ENCODE results near the gene ACTN1. TPM values are rescaled to one million over a fixed set of nuclear protein-coding genes. Genes with fewer than 3 reads are reported as not detected.

ACTN1 gene
- total and polyA plus RNA-seq, 11 donors = 48.4 to 252 (median 104) TPM

GRCh38 chr14:68964300-68965093 is 14.6 kb downstream of the ACTN1 start:
- WGBS, 4 donors = 63 to 74% (median 70%) methylated on average over 12 of the region's 12 CpGs
- DNase-seq (no peak), ATAC-seq (peak in 3 of 4 donors; percentile 13 to 28 (median 13))
- Histone ChIP-seq H3K4me3 (no peak overlapping the region), H3K9me3 (no peaks in the 10 kb centered on the region), H3K27me3 (no peaks in the 10 kb centered on the region), H3K4me1 (peaks cover 9 to 97% (median 76%) of the 10 kb centered on the region in 12 donors), H3K27ac (peak overlapping the region in 4 of 12 donors; percentile 8 to 98 (median 50)), H3K36me3 (peaks cover 0 to 5% (median 0%) of the 10 kb centered on the region in 9 donors)
- TF ChIP-seq CTCF (IDR thresholded peaks at IDR 0.05) = no peak
- no peak for TF ChIP-seq POLR2A (IDR thresholded peaks at IDR 0.05)
- intact Hi-C loops (cut with DNase I) = no loop called here

- WGBS, 4 donors = 97 to 98% (median 97%) methylated on average over 3 of the region's 3 CpGs
- no peak for TF ChIP-seq CTCF (IDR thresholded peaks at IDR 0.05)
- TF ChIP-seq POLR2A (IDR thresholded peaks at IDR 0.05) = no peak
- DNase-seq = no peak
- no peaks in the 10 kb centered on the region for H3K27me3 ChIP-seq
- intact Hi-C loops (cut with DNase I) = no loop called here
- peak overlapping the region in 2 of 12 donors; percentile 10 to 98 for H3K27ac ChIP-seq
- ATAC-seq = no peak
- peaks cover 6 to 97% (median 75%) of the 10 kb centered on the region in 12 donors for H3K4me1 ChIP-seq
- no peaks in the 10 kb centered on the region for H3K9me3 ChIP-seq
- H3K36me3 ChIP-seq = peaks cover 0 to 6% (median 0%) of the 10 kb centered on the region in 9 donors
- no peak overlapping the region for H3K4me3 ChIP-seq
Measured at GRCh38 chr14:68962681-68963080, 16.4 kb downstream of the ACTN1 start.

GRCh38 chr14:68961781-68962584 is 17.1 kb downstream of the ACTN1 start:
- H3K27me3 ChIP-seq = no peaks in the 10 kb centered on the region
- peak overlapping the region in 3 of 12 donors; percentile 9 to 98 (median 18) for H3K27ac ChIP-seq
- DNase-seq (peak in 2 of 5 donors; percentile 21 to 30), ATAC-seq (no peak)
- TF ChIP-seq POLR2A (IDR thresholded peaks at IDR 0.05) (no peak), CTCF (IDR thresholded peaks at IDR 0.05) (no peak)
- H3K4me3 ChIP-seq = no peak overlapping the region
- peaks cover 6 to 97% (median 75%) of the 10 kb centered on the region in 12 donors for H3K4me1 ChIP-seq
- H3K36me3 ChIP-seq = peaks cover 0 to 12% (median 0%) of the 10 kb centered on the region in 9 donors
- intact Hi-C loops (cut with DNase I) = no loop called here
- 73 to 84% (median 80%) methylated on average over 14 to 16 of the region's 16 CpGs for WGBS, 4 donors
- H3K9me3 ChIP-seq = no peaks in the 10 kb centered on the region

- Histone ChIP-seq H3K4me3 (no peak overlapping the region), H3K4me1 (peaks cover 6 to 97% (median 75%) of the 10 kb centered on the region in 12 donors), H3K9me3 (no peaks in the 10 kb centered on the region), H3K27ac (peak overlapping the region in 3 of 12 donors; percentile 9 to 98 (median 18)), H3K36me3 (peaks cover 0 to 12% (median 0%) of the 10 kb centered on the region in 9 donors), H3K27me3 (no peaks in the 10 kb centered on the region)
- TF ChIP-seq POLR2A (IDR thresholded peaks at IDR 0.05) = no peak
- TF ChIP-seq CTCF (IDR thresholded peaks at IDR 0.05) = no peak
- ATAC-seq = no peak
- 75 to 87% (median 85%) methylated on average over 7 of the region's 7 CpGs for WGBS, 4 donors
- intact Hi-C loops (cut with DNase I) = no loop called here
- peak in 1 of 5 donors; percentile 21 for DNase-seq
Measured at GRCh38 chr14:68961361-68961760, 17.7 kb downstream of the ACTN1 start.
